Osteoblast (primary cell): ENCODE results near the gene FRAS1. TPM values are rescaled to one million over a fixed set of nuclear protein-coding genes. Genes with fewer than 3 reads are reported as not detected.
"Not testable (repeated sequence)": the region's sequence is repeated elsewhere in the genome, so short reads cannot be mapped to it uniquely, and the experiment has no call there.

Experiments
- DNase-seq: peaks from one replicate; pipeline ENCODE4 v3.0.0; 2011; ENCODE audit warnings: low spot score, mixed read lengths; ENCODE audit not compliant: insufficient read length; ENCODE audit errors: missing footprints
- H2AFZ ChIP-seq: 2 replicates; pipeline ENCODE4 v1.6.0; 2011; ENCODE audit warnings: mild to moderate bottlenecking, low read length
- H3K27ac ChIP-seq: 2 replicates; pipeline ENCODE4 v1.5.1; 2011; ENCODE audit warnings: mild to moderate bottlenecking, low read depth, low read length, moderate library complexity
- H3K27me3 ChIP-seq: 2 replicates; pipeline ENCODE4 v1.6.0; 2012; ENCODE audit warnings: mild to moderate bottlenecking, control low read depth, inconsistent platforms, low read length, moderate library complexity; ENCODE audit not compliant: insufficient read depth
- H3K36me3 ChIP-seq: 2 replicates; pipeline ENCODE4 v1.5.1; 2011; ENCODE audit warnings: mild to moderate bottlenecking, low read length, control low read depth, moderate library complexity; ENCODE audit not compliant: insufficient read depth
- H3K4me1 ChIP-seq: 2 replicates; pipeline ENCODE4 v1.5.1; 2011; ENCODE audit warnings: mild to moderate bottlenecking, low read length, control low read depth, moderate library complexity; ENCODE audit not compliant: insufficient read depth
- H3K4me2 ChIP-seq: 2 replicates; pipeline ENCODE4 v1.6.0; 2011; ENCODE audit warnings: mild to moderate bottlenecking, low read length; ENCODE audit not compliant: insufficient read depth
- H3K4me3 ChIP-seq: fragments of 200-600 bp; sonication (generic); 3 replicates; pipeline ENCODE4 v1.5.1; 2012; ENCODE audit warnings: mild to moderate bottlenecking, low read length, inconsistent platforms; ENCODE audit not compliant: insufficient read depth
- H3K79me2 ChIP-seq: 2 replicates; pipeline ENCODE4 v1.6.0; 2012; ENCODE audit warnings: mild to moderate bottlenecking, low read length, control low read depth, inconsistent platforms; ENCODE audit not compliant: insufficient read depth
- H3K9me3 ChIP-seq: 2 replicates; pipeline ENCODE4 v1.5.1; 2011; ENCODE audit warnings: low read depth, low read length, control low read depth
- H4K20me1 ChIP-seq: 2 replicates; pipeline ENCODE4 v1.6.0; 2012; ENCODE audit warnings: mild to moderate bottlenecking, low read length, control low read depth; ENCODE audit not compliant: insufficient read depth
- CTCF ChIP-seq: IDR thresholded peaks from 2 replicates; pipeline ENCODE4 v1.5.1; 2011; ENCODE audit warnings: mild to moderate bottlenecking, low read depth, low read length, moderate library complexity; ENCODE audit errors: extremely low read depth
- total RNA-seq: library from RNA; depleted of rRNA; stranded (reverse); fragments of >200 nt; gene quantifications from 2 replicates; pipeline ENCODE4 v1.2.3, GENCODE V29; 2012

The FRAS1 gene
- total RNA-seq, 1 donor = 5.1 TPM

GRCh38 chr4:78079726-78080430, 22.8 kb downstream of the FRAS1 start:
- no peak for TF ChIP-seq CTCF
- Histone ChIP-seq H3K4me2 (no peak overlapping the region), H3K4me3 (no peak overlapping the region), H3K27ac (no peak overlapping the region), H3K4me1 (no peaks in the 10 kb centered on the region), H2AFZ (no peak overlapping the region), H3K27me3 (no peaks in the 10 kb centered on the region), H4K20me1 (no peaks in the 10 kb centered on the region), H3K36me3 (no peaks in the 10 kb centered on the region), H3K9me3 (no peaks in the 10 kb centered on the region), H3K79me2 (no peaks in the 10 kb centered on the region)
- no peak for DNase-seq

- DNase-seq = no peak
- H3K79me2 ChIP-seq = no peaks in the 10 kb centered on the region
- no peaks in the 10 kb centered on the region for H3K9me3 ChIP-seq
- no peak overlapping the region for H3K4me2 ChIP-seq
- no peak for TF ChIP-seq CTCF
- H2AFZ ChIP-seq = no peak overlapping the region
- no peaks in the 10 kb centered on the region for H3K36me3 ChIP-seq
- no peak overlapping the region for H3K4me3 ChIP-seq
- no peaks in the 10 kb centered on the region for H4K20me1 ChIP-seq
- H3K27me3 ChIP-seq = no peaks in the 10 kb centered on the region
- H3K27ac ChIP-seq = no peak overlapping the region
- no peaks in the 10 kb centered on the region for H3K4me1 ChIP-seq
Observed at GRCh38 chr4:78081541-78081940, 24.4 kb downstream of the FRAS1 start.

GRCh38 chr4:78083035-78083434, 25.9 kb downstream of the FRAS1 start:
- H3K4me2 ChIP-seq = no peak overlapping the region
- H3K4me1 ChIP-seq = no peaks in the 10 kb centered on the region
- H3K4me3 ChIP-seq = no peak overlapping the region
- no peak overlapping the region for H2AFZ ChIP-seq
- H3K27ac ChIP-seq = no peak overlapping the region
- no peaks in the 10 kb centered on the region for H3K27me3 ChIP-seq
- no peaks in the 10 kb centered on the region for H4K20me1 ChIP-seq
- H3K79me2 ChIP-seq = no peaks in the 10 kb centered on the region
- TF ChIP-seq CTCF = no peak
- no peaks in the 10 kb centered on the region for H3K9me3 ChIP-seq
- no peaks in the 10 kb centered on the region for H3K36me3 ChIP-seq
- DNase-seq = no peak

GRCh38 chr4:78091534-78091933, 34.4 kb downstream of the FRAS1 start:
- no peaks in the 10 kb centered on the region for H3K4me1 ChIP-seq
- H3K79me2 ChIP-seq = no peaks in the 10 kb centered on the region
- no peaks in the 10 kb centered on the region for H3K9me3 ChIP-seq
- no peak for DNase-seq
- H3K4me2 ChIP-seq = no peak overlapping the region
- no peaks in the 10 kb centered on the region for H3K27me3 ChIP-seq
- no peak overlapping the region for H3K4me3 ChIP-seq
- H3K36me3 ChIP-seq = no peaks in the 10 kb centered on the region
- no peak overlapping the region for H2AFZ ChIP-seq
- no peak for TF ChIP-seq CTCF
- no peak overlapping the region for H3K27ac ChIP-seq
- H4K20me1 ChIP-seq = no peaks in the 10 kb centered on the region

GRCh38 chr4:78092350-78092749, 35.2 kb downstream of the FRAS1 start:
- H3K27ac ChIP-seq, H3K79me2 ChIP-seq, H3K9me3 ChIP-seq: not testable (repeated sequence)

More at GRCh38 chr4:78092350-78092749, 35.2 kb downstream of the FRAS1 start:
- DNase-seq, H2AFZ ChIP-seq, H3K36me3 ChIP-seq, H3K4me3 ChIP-seq, H3K4me2 ChIP-seq, H3K4me1 ChIP-seq, H3K27me3 ChIP-seq, H4K20me1 ChIP-seq: not testable (repeated sequence)
